Left kidney (tissue), 2 donors: Measurements from ENCODE around the gene CENPO. TPM values are rescaled to one million over a fixed set of nuclear protein-coding genes. Genes with fewer than 3 reads are reported as not detected.
"Not testable (repeated sequence)": the region's sequence is repeated elsewhere in the genome, so short reads cannot be mapped to it uniquely, and the experiment has no call there.

Experiments
- DNase-seq: peaks from one replicate; pipeline ENCODE4 v3.0.0-alpha.2; 2013
- polyA plus RNA-seq: library from polyadenylated mRNA; unstranded; fragments of 120-200 nt; gene quantifications from one replicate; pipeline ENCODE4 v1.2.1, GENCODE V29; 2013; ENCODE audit not compliant: insufficient read length

Gene CENPO
- polyA plus RNA-seq, 1 donor = 25.6 TPM

GRCh38 chr2:24785671-24786321, 7.4 kb upstream of the CENPO start:
- no peak for DNase-seq

- DNase-seq = no peak
These were observed 5.7 kb upstream of the CENPO start for GRCh38 chr2:24787532-24787931.

GRCh38 chr2:24788816-24789215, 4.4 kb upstream of the CENPO start:
- DNase-seq = no peak

GRCh38 chr2:24791452-24791851, 1.8 kb upstream of the CENPO start:
- no peak for DNase-seq

GRCh38 chr2:24792542-24792873, 717 bp upstream of the CENPO start:
- no peak for DNase-seq

GRCh38 chr2:24793761-24794435, 673 bp downstream of the CENPO start:
- no peak for DNase-seq

- no peak for DNase-seq
These were observed 4.4 kb downstream of the CENPO start for GRCh38 chr2:24797644-24798043.

- DNase-seq = not testable (repeated sequence)
These were observed 7.3 kb downstream of the CENPO start for GRCh38 chr2:24800487-24800886.

GRCh38 chr2:24805811-24806660, 12.8 kb downstream of the CENPO start:
- DNase-seq = not testable (repeated sequence)

- no peak for DNase-seq
These were observed 13.4 kb downstream of the CENPO start for GRCh38 chr2:24806661-24807036.

GRCh38 chr2:24809316-24810007, 16.2 kb downstream of the CENPO start:
- DNase-seq = no peak

GRCh38 chr2:24813691-24814137, 20.5 kb downstream of the CENPO start:
- DNase-seq = no peak

- DNase-seq = no peak
These were observed 21.3 kb downstream of the CENPO start for GRCh38 chr2:24814516-24814915.

GRCh38 chr2:24815171-24815570, 21.9 kb downstream of the CENPO start:
- no peak for DNase-seq

- DNase-seq = no peak
These were observed 23.2 kb downstream of the CENPO start for GRCh38 chr2:24816404-24816803.

- DNase-seq = no peak
These were observed 23.7 kb downstream of the CENPO start for GRCh38 chr2:24816884-24817283.

GRCh38 chr2:24818721-24819167, 25.5 kb downstream of the CENPO start:
- DNase-seq = no peak

- DNase-seq = no peak
These were observed 26.4 kb downstream of the CENPO start for GRCh38 chr2:24819442-24820174.

GRCh38 chr2:24820175-24820513, 26.9 kb downstream of the CENPO start:
- DNase-seq = no peak

GRCh38 chr2:24820598-24821432, 27.6 kb downstream of the CENPO start:
- no peak for DNase-seq

- no peak for DNase-seq
These were observed 28.2 kb downstream of the CENPO start for GRCh38 chr2:24821433-24821891.
